Measurements from ENCODE around the gene TSC22D3. TPM values are rescaled to one million over a fixed set of nuclear protein-coding genes. Genes with fewer than 3 reads are reported as not detected.
A peak's percentile ranks its signal among the peaks of the same experiment; 100 is the strongest.

TSC22D3 gene
- total and polyA plus RNA-seq, 12 donors = 132 to 474 (median 298) TPM

DNA sequence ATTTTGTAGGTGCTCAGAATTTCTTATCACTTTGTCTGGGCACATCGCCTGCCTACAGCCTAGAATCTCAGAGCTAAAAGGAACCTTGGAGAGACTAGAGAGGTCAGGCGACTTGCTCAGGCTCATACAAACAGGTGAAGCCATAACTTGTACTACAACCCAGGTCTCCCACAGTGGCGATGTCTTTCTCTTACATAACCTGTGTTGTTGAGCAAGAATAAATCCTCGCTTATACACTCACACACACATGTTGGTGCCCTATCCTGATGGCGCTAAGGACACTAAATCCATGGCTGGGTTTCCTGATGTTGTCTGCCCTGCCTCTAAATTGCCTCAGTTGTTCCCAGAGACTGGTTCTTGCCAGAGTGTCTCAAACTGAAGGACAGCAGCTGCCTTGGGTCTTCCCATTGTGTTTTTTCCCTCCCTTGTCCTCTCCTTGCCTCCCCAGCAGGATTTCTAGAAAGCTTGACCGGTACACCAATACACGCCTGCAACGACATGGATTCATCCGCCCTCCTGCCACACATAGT lies 1.6 kb downstream of the TSC22D3 start:
- 31 to 50% (median 44%) methylated on average over 7 to 9 of the region's 9 CpGs for WGBS, 4 donors
- Histone ChIP-seq H3K27ac (peak overlapping the region in 3 of 5 donors; percentile 4 to 89 (median 78)), H3K27me3 (peaks cover 12% of the 10 kb centered on the region), H3K4me1 (replicated peaks in 1 of 2) (peaks cover 0 to 3% of the 10 kb centered on the region in 2 donors), H3K4me3 (peak overlapping the region in 1 of 4 donors; percentile 69), H3K36me3 (replicated peaks in 1 of 2) (no peaks in the 10 kb centered on the region), H3K9me3 (replicated peaks in 1 of 3) (no peaks in the 10 kb centered on the region)
- TF ChIP-seq POLR2A (IDR thresholded peaks at IDR 0.05) (no peak), CTCF (IDR thresholded peaks at IDR 0.05) (no peak)
- DNase-seq = peak in 1 of 7 donors; percentile 19
- intact Hi-C loops (cut with DNase I) = loop anchor here (10.0 kb wide), 3 partner anchors 59 to 109 kb away; no protein-coding TSS in a partner anchor

- intact Hi-C loops (cut with DNase I) = loop anchor here (10.0 kb wide), 3 partner anchors 58 to 108 kb away; no protein-coding TSS in a partner anchor
- 33 to 51% (median 46%) methylated on average over 8 of the region's 8 CpGs for WGBS, 4 donors
- peaks cover 12% of the 10 kb centered on the region for H3K27me3 ChIP-seq
- peak overlapping the region in 1 of 4 donors; percentile 69 for H3K4me3 ChIP-seq
- peak in 4 of 7 donors; percentile 37 to 60 (median 45) for DNase-seq
- no peaks in the 10 kb centered on the region for H3K9me3 ChIP-seq (replicated peaks in 1 of 3)
- H3K27ac ChIP-seq = peak overlapping the region in 2 of 5 donors; percentile 4 to 78
- TF ChIP-seq CTCF (IDR thresholded peaks at IDR 0.05) (no peak), POLR2A (IDR thresholded peaks at IDR 0.05) (no peak)
- peaks cover 0 to 3% of the 10 kb centered on the region in 2 donors for H3K4me1 ChIP-seq (replicated peaks in 1 of 2)
- H3K36me3 ChIP-seq (replicated peaks in 1 of 2) = no peaks in the 10 kb centered on the region
Measured at GRCh38 chrX:107773206-107773605, 2.4 kb downstream of the TSC22D3 start.

DNA sequence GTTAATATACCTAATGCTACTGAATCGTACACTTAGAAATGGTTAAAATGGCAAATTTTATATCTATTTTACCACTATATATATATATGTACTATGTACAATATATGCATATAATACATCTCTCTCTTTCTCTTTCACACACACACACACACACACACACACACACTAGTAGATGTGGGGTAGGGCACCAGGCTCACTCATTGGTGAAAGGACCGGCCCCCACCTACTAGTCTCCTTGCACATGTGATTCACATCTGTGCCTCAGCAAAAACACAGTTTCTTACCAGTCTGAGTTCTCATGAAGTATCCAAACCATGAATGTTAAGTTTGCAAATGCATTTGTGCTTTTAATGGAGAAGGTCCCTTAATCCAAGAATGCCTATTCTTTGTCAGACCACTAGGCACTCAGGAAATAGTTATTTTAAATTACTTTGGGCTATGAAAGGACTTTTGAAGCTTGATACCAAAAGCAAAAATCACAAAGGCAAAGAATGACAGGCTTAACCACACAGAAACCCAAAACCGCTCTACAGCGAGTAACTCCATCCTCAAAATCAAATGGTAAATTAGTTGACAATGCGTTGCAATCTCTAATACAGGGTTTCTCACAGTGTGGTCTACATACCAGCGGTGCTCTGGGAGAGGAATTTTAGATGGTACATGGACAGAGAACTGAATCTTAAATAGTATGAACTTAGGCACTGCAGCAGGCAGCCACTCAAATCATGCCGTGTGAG lies 5.8 kb downstream of the TSC22D3 start:
- TF ChIP-seq CTCF (IDR thresholded peaks at IDR 0.05) (no peak), POLR2A (IDR thresholded peaks at IDR 0.05) (no peak)
- DNase-seq = no peak
- Histone ChIP-seq H3K36me3 (replicated peaks in 1 of 2) (no peaks in the 10 kb centered on the region), H3K27ac (no peak overlapping the region), H3K4me1 (replicated peaks in 1 of 2) (peaks cover 0 to 8% of the 10 kb centered on the region in 2 donors), H3K27me3 (no peaks in the 10 kb centered on the region), H3K4me3 (no peak overlapping the region), H3K9me3 (replicated peaks in 1 of 3) (no peaks in the 10 kb centered on the region)
- intact Hi-C loops (cut with DNase I) = loop anchor here (10.0 kb wide), 3 partner anchors 55 to 105 kb away; no protein-coding TSS in a partner anchor
- WGBS, 4 donors = 83 to 93% (median 87%) methylated on average over 7 of the region's 7 CpGs

DNA sequence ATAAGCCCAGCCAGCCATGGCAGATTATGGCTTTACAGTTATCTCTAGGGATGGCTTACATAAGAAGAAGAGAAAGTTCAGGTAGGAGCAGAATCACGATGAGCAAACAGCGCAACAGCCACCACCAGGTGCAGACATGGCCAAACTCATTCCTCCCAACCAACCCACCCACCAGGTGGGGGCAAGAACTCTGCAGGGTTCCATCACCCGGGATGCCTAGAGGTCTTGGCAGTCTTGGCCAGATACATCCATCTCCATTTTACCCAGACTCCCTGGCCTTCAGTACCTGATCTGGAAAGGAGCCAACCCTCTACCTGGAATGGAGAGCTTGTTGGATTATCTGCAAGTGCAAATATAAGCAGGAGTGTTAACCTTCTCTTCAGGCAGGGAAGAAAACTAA lies 7.5 kb downstream of the TSC22D3 start:
- WGBS, 4 donors = 77 to 100% (median 93%) methylated on average over 2 to 3 of the region's 3 CpGs
- Histone ChIP-seq H3K4me1 (replicated peaks in 1 of 2) (peaks cover 0 to 8% of the 10 kb centered on the region in 2 donors), H3K36me3 (replicated peaks in 1 of 2) (no peaks in the 10 kb centered on the region), H3K9me3 (replicated peaks in 1 of 3) (no peaks in the 10 kb centered on the region), H3K27me3 (no peaks in the 10 kb centered on the region), H3K27ac (no peak overlapping the region), H3K4me3 (no peak overlapping the region)
- intact Hi-C loops (cut with DNase I) = no loop called here
- no peak for DNase-seq
- TF ChIP-seq POLR2A (IDR thresholded peaks at IDR 0.05) (no peak), CTCF (IDR thresholded peaks at IDR 0.05) (no peak)
